22Rv1 (cell line): ENCODE measurements around the gene SETBP1.

Source experiments
- H3K27ac ChIP-seq: fragments of 450-650 bp; 2 replicates; pipeline ENCODE4 v1.5.1; 2017
- ZFX ChIP-seq: fragments of 450-650 bp; IDR thresholded peaks from 2 replicates; pipeline ENCODE4 v1.6.1; 2017; ENCODE audit warnings: antibody characterized with exemption, borderline replicate concordance
- TF ChIP-seq, protein P1 (sequence below): fragments of 450-650 bp; IDR thresholded peaks from 2 replicates; pipeline ENCODE4 v1.5.1; 2017; ENCODE audit warnings: mild to moderate bottlenecking

Gene SETBP1

DNA sequence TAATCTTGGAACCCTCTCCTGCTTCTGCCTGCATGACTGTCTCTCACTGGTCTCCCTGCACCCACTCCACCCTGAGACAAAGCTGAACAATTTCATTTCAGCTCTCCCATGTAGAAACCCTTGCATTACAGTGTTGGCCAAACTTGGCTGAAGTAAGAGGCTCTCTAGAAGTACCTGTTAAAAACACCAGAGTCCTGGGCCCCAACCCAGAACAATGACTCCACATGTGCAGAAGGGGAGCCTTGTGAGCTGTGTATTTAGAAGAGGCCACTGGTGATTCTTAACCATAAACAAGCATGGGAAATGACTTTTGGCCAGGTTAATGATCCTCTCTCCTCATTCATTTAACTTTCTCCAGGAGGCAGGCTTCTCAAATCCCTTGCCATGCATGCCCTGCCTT is 254.8 kb downstream of the SETBP1 start:
- H3K27ac ChIP-seq: no peak overlapping the region
- TF ChIP-seq, protein P1, sequence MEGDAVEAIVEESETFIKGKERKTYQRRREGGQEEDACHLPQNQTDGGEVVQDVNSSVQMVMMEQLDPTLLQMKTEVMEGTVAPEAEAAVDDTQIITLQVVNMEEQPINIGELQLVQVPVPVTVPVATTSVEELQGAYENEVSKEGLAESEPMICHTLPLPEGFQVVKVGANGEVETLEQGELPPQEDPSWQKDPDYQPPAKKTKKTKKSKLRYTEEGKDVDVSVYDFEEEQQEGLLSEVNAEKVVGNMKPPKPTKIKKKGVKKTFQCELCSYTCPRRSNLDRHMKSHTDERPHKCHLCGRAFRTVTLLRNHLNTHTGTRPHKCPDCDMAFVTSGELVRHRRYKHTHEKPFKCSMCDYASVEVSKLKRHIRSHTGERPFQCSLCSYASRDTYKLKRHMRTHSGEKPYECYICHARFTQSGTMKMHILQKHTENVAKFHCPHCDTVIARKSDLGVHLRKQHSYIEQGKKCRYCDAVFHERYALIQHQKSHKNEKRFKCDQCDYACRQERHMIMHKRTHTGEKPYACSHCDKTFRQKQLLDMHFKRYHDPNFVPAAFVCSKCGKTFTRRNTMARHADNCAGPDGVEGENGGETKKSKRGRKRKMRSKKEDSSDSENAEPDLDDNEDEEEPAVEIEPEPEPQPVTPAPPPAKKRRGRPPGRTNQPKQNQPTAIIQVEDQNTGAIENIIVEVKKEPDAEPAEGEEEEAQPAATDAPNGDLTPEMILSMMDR: no peak
- TF ChIP-seq ZFX: no peak

DNA sequence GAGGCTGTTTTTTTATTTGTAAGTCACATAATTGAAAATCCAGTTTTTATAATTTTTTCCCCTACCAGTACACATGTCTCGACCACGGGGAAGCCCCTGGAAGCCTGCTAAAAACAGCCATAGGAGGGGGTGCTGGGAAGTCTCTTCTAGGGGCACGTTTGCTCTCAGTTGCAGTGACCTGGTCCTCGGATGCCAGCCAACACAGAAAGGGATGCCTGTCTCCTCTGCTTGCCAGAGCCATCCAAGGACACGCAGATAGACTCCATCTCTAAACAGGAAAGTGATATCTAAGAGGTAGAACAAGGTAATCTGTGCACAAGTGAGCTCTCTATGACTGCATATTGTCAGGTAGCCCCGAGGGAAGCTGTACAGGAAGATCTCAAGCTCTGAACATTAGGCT is 255.8 kb downstream of the SETBP1 start:
- H3K27ac ChIP-seq: no peak overlapping the region
- TF ChIP-seq ZFX: no peak
- TF ChIP-seq, protein P1: no peak

DNA sequence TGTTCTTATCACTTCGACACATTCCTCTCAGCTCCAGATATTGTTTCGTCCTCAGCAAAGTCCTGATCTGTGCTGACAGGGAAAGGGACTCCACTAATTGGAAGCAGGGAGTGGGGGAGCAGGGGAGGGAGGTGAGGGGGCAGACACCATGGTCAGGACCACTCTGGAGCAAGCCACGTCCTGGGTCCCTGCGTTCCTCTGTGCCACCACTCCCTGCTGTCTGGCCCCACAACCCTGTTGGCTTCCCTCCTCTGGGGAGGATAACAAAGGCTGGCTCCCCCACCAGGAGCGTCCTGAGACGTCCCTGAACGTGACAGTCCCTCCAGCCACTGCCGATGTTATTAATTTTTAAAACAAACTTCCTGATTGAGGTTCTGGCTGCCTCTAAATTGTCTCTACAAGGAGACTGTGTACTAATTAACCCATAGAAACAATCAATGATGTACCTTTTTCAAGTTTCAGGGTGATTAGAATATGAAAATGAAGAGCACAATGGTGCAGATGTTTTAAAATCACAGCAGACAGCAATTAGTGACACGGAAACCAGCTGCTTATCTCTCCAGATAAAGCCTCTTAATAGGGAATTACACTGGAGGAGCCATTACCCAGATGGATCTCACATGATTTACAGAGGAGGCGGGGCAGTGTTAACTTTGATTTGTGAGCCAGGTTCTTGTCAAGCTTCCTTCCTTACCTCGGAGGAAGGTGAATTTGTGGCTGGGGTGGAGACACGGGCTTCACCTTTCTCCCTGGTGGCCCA is 257.5 kb downstream of the SETBP1 start:
- H3K27ac ChIP-seq: no peak overlapping the region
- TF ChIP-seq, protein P1: no peak
- TF ChIP-seq ZFX: no peak

DNA sequence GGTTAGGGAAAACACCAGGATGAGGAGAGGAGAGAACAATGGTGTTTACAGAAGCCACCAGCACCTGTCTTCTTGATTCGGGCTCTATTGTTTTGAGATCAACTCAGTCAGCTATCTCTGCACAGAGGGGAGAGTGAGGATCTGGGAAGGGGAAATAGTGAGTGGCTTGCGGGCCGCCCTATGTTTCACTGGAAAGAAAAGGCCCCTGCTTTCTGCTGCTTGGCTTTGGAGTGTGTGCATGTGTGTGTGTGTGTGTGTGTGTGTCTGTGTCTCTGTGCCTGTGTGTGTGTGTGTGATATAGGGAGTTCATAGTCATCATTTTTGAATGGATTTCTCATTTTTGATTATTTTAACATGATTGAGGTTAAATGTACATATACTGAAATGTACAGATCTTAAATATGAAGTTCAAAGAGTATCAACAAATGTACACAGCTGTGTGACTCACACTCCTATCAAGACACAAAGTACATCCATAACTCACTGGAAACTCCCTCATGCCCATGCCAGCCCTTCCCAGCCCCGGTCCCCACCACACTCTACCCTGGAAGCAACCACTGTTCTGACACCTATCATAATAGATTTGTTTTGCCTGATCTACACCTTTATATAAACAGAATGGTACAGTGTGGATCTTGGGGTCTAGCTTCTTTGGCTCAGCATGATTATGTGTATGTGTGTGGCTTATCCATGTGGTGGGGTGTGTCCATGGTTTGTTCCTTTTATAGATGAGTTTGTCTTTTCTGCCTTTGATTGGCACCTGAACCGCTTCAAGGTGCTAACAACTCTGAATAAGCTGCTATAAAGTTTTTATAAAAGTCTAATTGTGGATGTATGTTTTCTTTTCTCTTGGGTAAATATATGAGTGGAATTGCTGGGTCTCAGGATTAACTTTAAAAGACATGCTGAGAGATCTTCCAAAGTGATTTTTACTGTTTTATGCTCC is 258.3 kb downstream of the SETBP1 start:
- TF ChIP-seq, protein P1: no peak
- no peak for TF ChIP-seq ZFX
- no peak overlapping the region for H3K27ac ChIP-seq

DNA sequence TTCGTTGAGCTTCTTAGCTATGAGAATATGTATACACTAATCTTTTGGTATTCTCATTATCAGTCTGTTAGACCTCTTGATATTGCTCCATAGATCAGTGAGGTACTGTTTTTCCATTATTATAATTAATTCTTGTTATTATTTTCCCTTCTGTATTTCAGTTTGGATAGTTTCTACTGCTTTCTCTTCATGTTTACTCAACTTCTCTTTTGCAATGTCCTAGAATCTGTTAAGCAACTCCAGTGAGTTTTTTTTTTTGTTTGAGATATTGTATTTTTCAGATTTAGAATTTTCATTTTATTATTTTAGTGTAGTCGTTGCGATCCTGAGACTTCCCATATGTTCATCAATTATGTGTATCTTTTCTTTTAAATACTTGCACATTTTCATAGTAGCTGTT is 260.8 kb downstream of the SETBP1 start:
- no peak overlapping the region for H3K27ac ChIP-seq
- no peak for TF ChIP-seq ZFX
- TF ChIP-seq, protein P1: no peak

DNA sequence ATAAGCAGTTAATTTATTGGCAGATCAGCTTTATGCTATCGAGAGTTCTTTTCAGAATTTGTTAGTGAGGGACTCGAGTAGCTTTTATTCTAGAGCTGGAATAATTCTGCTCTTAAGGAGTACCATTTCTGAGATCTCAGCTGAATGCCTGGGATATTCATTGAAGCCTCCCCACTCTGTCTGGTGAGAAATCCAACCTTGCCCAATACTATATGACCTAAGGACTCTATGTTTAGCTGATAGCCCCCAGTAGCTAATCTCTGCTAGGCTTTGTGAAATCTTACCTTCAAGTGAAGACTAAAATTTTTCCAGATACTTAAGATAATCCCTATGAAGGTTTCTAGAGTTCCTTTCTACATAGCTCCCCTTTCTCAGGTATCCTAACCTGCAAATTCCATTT is 261.4 kb downstream of the SETBP1 start:
- no peak overlapping the region for H3K27ac ChIP-seq
- no peak for TF ChIP-seq ZFX
- TF ChIP-seq, protein P1: no peak
